ENCODE results near the gene SYNPO2.

The SYNPO2 gene

DNA sequence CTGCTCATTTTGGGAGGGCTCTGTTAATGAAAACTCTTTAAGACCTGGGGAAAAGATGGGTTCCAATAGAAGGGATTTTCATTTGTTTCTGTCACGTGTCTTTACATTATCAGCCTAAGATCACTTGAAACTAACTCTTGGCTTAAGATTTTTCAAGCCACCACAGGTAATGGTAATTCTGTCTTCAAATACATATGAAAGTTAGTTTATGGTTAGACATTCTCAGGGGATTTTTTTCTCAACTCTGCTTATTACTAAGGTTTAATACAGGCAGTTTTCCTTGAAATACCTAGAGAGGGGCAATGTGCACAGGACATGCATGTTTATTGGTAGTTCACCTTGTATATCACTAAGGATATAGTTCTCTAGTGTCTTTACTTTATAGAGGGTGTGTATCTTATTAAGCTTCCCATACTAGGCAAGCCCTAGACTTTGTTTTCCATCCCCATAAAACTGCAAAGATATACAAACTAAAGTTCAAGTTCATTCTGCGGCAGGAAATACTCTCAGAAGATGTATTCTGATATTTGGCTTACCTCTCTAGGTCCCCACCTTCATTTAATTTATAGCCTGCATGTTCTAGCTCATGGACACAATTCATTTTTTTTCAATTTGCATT lies 208.7 kb downstream of the SYNPO2 start:
- H3K79me2 ChIP-seq (ENCODE audit: insufficient read depth, low read length) = no peaks in the 10 kb centered on the region
- H3F3A ChIP-seq (ENCODE audit: low read depth) = no peaks in the 10 kb centered on the region
- no peak overlapping the region for H3K4me3 ChIP-seq (ENCODE audit: low read length, poor library complexity, severe bottlenecking)
- no peaks in the 10 kb centered on the region for H3K9me3 ChIP-seq (ENCODE audit: insufficient read depth, low read depth, low read length)
- no peak overlapping the region for H3K4me2 ChIP-seq (ENCODE audit: low read depth, low read length, poor library complexity, severe bottlenecking)
- no peaks in the 10 kb centered on the region for H4K20me1 ChIP-seq (ENCODE audit: insufficient read depth, low read length, poor library complexity, severe bottlenecking)
- H3K9me2 ChIP-seq (replicated peaks; ENCODE audit: low read depth, low read length) = no peaks in the 10 kb centered on the region
- no peaks in the 10 kb centered on the region for H3K36me3 ChIP-seq (ENCODE audit: insufficient read depth, low read length)
- H3K9ac ChIP-seq (ENCODE audit: low read depth, low read length, poor library complexity, severe bottlenecking) = no peak overlapping the region
- no peak overlapping the region for H2AFZ ChIP-seq (ENCODE audit: low read length)
- TF ChIP-seq, protein P1, sequence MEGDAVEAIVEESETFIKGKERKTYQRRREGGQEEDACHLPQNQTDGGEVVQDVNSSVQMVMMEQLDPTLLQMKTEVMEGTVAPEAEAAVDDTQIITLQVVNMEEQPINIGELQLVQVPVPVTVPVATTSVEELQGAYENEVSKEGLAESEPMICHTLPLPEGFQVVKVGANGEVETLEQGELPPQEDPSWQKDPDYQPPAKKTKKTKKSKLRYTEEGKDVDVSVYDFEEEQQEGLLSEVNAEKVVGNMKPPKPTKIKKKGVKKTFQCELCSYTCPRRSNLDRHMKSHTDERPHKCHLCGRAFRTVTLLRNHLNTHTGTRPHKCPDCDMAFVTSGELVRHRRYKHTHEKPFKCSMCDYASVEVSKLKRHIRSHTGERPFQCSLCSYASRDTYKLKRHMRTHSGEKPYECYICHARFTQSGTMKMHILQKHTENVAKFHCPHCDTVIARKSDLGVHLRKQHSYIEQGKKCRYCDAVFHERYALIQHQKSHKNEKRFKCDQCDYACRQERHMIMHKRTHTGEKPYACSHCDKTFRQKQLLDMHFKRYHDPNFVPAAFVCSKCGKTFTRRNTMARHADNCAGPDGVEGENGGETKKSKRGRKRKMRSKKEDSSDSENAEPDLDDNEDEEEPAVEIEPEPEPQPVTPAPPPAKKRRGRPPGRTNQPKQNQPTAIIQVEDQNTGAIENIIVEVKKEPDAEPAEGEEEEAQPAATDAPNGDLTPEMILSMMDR (conservative IDR thresholded peaks at IDR 0.05; ENCODE audit: low read length) = no peak
- TF ChIP-seq EZH2phosphoT487 (IDR thresholded peaks at IDR 0.05; ENCODE audit: borderline replicate concordance) = no peak
- no peaks in the 10 kb centered on the region for H3K4me1 ChIP-seq (ENCODE audit: insufficient read depth, low read length, poor library complexity, severe bottlenecking)
- no peaks in the 10 kb centered on the region for H3K27me3 ChIP-seq (ENCODE audit: insufficient read depth, low read length, poor library complexity, severe bottlenecking)

DNA sequence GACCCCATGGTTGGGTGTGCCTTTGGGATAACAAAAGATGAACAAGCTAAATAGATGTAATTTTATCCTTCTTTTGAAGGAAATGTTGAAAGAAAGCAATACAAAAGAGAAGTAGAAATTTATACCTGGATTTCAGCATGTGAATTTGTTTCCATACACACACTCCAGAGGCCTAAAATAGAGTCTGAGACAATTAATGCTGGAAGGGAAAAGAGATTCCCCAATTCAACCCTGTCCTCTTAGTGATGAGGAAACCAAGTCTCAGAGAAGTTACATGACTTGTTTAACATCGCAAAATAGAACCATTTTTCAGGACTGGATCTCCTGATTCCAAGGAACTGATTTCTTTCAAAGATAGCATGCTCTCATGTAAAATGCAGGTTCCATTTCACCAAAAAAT lies 209.7 kb downstream of the SYNPO2 start:
- Histone ChIP-seq H3K4me3 (ENCODE audit: low read length, poor library complexity, severe bottlenecking) (no peak overlapping the region), H3K79me2 (ENCODE audit: insufficient read depth, low read length) (no peaks in the 10 kb centered on the region), H3K4me2 (ENCODE audit: low read depth, low read length, poor library complexity, severe bottlenecking) (no peak overlapping the region), H3K4me1 (ENCODE audit: insufficient read depth, low read length, poor library complexity, severe bottlenecking) (peaks cover 2% of the 10 kb centered on the region), H3K9me3 (ENCODE audit: insufficient read depth, low read depth, low read length) (no peaks in the 10 kb centered on the region), H3F3A (ENCODE audit: low read depth) (no peaks in the 10 kb centered on the region), H2AFZ (ENCODE audit: low read length) (no peak overlapping the region), H3K9ac (ENCODE audit: low read depth, low read length, poor library complexity, severe bottlenecking) (no peak overlapping the region), H3K36me3 (ENCODE audit: insufficient read depth, low read length) (no peaks in the 10 kb centered on the region), H4K20me1 (ENCODE audit: insufficient read depth, low read length, poor library complexity, severe bottlenecking) (no peaks in the 10 kb centered on the region), H3K27me3 (ENCODE audit: insufficient read depth, low read length, poor library complexity, severe bottlenecking) (no peaks in the 10 kb centered on the region), H3K9me2 (replicated peaks; ENCODE audit: low read depth, low read length) (no peaks in the 10 kb centered on the region)
- TF ChIP-seq, protein P1 (conservative IDR thresholded peaks at IDR 0.05; ENCODE audit: low read length) = no peak
- no peak for TF ChIP-seq EZH2phosphoT487 (IDR thresholded peaks at IDR 0.05; ENCODE audit: borderline replicate concordance)

DNA sequence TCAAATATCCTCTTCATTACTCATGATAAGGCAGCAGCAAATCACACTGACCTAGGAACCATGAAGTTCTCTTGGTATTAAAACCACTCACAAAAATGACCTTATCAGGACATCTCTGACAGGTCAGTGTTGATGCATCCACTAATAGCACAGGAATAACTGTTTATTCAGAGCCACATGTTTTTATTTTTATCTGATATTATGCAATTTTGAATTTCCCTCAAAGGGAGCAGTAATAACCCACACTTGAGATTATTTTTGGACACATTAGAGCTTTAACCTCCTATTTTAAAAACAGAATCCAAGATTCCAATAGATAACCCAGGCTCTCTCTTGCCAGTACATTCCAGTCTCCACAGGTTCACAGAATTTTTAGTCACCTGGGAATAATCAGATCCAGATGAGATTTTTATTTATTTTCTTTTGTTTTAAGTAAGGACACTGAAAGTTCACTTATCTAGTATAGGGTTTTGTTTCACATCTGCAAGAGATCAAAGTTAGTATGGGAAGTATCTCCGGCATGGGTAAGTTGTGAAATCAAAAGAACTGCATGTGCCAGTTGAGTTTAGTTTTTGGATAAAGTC lies 210.7 kb downstream of the SYNPO2 start:
- Histone ChIP-seq H3K4me1 (ENCODE audit: insufficient read depth, low read length, poor library complexity, severe bottlenecking) (peaks cover 11% of the 10 kb centered on the region), H3K36me3 (ENCODE audit: insufficient read depth, low read length) (no peaks in the 10 kb centered on the region), H3K9ac (ENCODE audit: low read depth, low read length, poor library complexity, severe bottlenecking) (no peak overlapping the region), H2AFZ (ENCODE audit: low read length) (no peak overlapping the region), H3K27me3 (ENCODE audit: insufficient read depth, low read length, poor library complexity, severe bottlenecking) (no peaks in the 10 kb centered on the region), H3F3A (ENCODE audit: low read depth) (no peaks in the 10 kb centered on the region), H3K79me2 (ENCODE audit: insufficient read depth, low read length) (no peaks in the 10 kb centered on the region), H3K4me3 (ENCODE audit: low read length, poor library complexity, severe bottlenecking) (no peak overlapping the region), H4K20me1 (ENCODE audit: insufficient read depth, low read length, poor library complexity, severe bottlenecking) (no peaks in the 10 kb centered on the region), H3K9me3 (ENCODE audit: insufficient read depth, low read depth, low read length) (no peaks in the 10 kb centered on the region), H3K4me2 (ENCODE audit: low read depth, low read length, poor library complexity, severe bottlenecking) (no peak overlapping the region), H3K9me2 (replicated peaks; ENCODE audit: low read depth, low read length) (no peaks in the 10 kb centered on the region)
- no peak for TF ChIP-seq EZH2phosphoT487 (IDR thresholded peaks at IDR 0.05; ENCODE audit: borderline replicate concordance)
- TF ChIP-seq, protein P1 (conservative IDR thresholded peaks at IDR 0.05; ENCODE audit: low read length) = no peak

Data from Loucy (cell line).